ENCODE data around the gene PRDM7.

DNA sequence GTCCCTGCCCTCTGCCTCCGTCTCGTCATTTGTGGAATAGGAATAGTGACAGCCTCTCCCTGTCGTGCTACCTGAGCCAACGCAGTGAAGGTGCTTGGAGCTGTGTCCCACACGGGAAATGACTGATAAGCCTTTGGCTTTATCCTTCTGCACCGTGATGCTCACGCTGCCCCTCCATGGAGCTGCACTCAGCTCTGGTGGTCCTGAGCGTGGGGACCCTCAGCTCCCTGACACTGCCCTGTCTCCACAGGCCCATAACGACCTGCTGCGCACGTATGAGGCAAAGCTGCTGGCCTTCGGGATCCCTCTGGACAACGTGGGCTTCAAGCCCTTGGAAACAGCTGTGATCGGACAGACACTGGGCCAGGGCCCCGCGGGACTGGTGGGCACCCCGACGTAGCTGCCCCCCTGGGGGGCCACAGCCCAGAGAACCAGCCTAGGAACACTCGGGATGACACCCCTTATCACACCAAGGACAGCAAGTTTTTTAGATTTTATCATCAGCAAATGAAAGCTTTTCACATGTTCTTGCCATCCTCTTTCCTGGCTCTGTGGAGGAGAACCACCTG is 34.1 kb downstream of the PRDM7 start:
- no peak for TF ChIP-seq TAF7 (tag; IDR thresholded peaks at IDR 0.05)
- TF ChIP-seq, protein P1, sequence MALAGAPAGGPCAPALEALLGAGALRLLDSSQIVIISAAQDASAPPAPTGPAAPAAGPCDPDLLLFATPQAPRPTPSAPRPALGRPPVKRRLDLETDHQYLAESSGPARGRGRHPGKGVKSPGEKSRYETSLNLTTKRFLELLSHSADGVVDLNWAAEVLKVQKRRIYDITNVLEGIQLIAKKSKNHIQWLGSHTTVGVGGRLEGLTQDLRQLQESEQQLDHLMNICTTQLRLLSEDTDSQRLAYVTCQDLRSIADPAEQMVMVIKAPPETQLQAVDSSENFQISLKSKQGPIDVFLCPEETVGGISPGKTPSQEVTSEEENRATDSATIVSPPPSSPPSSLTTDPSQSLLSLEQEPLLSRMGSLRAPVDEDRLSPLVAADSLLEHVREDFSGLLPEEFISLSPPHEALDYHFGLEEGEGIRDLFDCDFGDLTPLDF (CRISPR knock-in tag; IDR thresholded peaks at IDR 0.05), result no peak
- no peak for TF ChIP-seq TEAD4 (IDR thresholded peaks at IDR 0.05; ENCODE audit: low read length)
- TF ChIP-seq TEAD4 (CRISPR knock-in tag; IDR thresholded peaks at IDR 0.05; ENCODE audit: borderline replicate concordance), result no peak
- TF ChIP-seq, protein P2, sequence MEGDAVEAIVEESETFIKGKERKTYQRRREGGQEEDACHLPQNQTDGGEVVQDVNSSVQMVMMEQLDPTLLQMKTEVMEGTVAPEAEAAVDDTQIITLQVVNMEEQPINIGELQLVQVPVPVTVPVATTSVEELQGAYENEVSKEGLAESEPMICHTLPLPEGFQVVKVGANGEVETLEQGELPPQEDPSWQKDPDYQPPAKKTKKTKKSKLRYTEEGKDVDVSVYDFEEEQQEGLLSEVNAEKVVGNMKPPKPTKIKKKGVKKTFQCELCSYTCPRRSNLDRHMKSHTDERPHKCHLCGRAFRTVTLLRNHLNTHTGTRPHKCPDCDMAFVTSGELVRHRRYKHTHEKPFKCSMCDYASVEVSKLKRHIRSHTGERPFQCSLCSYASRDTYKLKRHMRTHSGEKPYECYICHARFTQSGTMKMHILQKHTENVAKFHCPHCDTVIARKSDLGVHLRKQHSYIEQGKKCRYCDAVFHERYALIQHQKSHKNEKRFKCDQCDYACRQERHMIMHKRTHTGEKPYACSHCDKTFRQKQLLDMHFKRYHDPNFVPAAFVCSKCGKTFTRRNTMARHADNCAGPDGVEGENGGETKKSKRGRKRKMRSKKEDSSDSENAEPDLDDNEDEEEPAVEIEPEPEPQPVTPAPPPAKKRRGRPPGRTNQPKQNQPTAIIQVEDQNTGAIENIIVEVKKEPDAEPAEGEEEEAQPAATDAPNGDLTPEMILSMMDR (IDR thresholded peaks at IDR 0.05 in 2 of 3, conservative IDR thresholded peaks at IDR 0.05 in 1 of 3; ENCODE audit: insufficient read depth in 2 of 3, low read depth in 1 of 3, low read length in 3 of 3), result no peak
- TF ChIP-seq, protein P3, sequence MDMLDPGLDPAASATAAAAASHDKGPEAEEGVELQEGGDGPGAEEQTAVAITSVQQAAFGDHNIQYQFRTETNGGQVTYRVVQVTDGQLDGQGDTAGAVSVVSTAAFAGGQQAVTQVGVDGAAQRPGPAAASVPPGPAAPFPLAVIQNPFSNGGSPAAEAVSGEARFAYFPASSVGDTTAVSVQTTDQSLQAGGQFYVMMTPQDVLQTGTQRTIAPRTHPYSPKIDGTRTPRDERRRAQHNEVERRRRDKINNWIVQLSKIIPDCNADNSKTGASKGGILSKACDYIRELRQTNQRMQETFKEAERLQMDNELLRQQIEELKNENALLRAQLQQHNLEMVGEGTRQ (CRISPR knock-in tag; IDR thresholded peaks at IDR 0.05), result no peak
- TF ChIP-seq, protein P4, sequence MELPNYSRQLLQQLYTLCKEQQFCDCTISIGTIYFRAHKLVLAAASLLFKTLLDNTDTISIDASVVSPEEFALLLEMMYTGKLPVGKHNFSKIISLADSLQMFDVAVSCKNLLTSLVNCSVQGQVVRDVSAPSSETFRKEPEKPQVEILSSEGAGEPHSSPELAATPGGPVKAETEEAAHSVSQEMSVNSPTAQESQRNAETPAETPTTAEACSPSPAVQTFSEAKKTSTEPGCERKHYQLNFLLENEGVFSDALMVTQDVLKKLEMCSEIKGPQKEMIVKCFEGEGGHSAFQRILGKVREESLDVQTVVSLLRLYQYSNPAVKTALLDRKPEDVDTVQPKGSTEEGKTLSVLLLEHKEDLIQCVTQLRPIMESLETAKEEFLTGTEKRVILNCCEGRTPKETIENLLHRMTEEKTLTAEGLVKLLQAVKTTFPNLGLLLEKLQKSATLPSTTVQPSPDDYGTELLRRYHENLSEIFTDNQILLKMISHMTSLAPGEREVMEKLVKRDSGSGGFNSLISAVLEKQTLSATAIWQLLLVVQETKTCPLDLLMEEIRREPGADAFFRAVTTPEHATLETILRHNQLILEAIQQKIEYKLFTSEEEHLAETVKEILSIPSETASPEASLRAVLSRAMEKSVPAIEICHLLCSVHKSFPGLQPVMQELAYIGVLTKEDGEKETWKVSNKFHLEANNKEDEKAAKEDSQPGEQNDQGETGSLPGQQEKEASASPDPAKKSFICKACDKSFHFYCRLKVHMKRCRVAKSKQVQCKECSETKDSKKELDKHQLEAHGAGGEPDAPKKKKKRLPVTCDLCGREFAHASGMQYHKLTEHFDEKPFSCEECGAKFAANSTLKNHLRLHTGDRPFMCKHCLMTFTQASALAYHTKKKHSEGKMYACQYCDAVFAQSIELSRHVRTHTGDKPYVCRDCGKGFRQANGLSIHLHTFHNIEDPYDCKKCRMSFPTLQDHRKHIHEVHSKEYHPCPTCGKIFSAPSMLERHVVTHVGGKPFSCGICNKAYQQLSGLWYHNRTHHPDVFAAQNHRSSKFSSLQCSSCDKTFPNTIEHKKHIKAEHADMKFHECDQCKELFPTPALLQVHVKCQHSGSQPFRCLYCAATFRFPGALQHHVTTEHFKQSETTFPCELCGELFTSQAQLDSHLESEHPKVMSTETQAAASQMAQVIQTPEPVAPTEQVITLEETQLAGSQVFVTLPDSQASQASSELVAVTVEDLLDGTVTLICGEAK (IDR thresholded peaks at IDR 0.05), result no peak
- TF ChIP-seq, protein P4 (CRISPR knock-in tag; IDR thresholded peaks at IDR 0.05), result no peak
- TF ChIP-seq SMC3 (conservative IDR thresholded peaks at IDR 0.05; ENCODE audit: insufficient read depth, low read depth, low read length), result no peak
- TF ChIP-seq ZFP1 (CRISPR knock-in tag; IDR thresholded peaks at IDR 0.05), result no peak
- no peak for TF ChIP-seq POLR2AphosphoS2 (IDR thresholded peaks at IDR 0.05; ENCODE audit: low read length)

Measured in K562 (cell line).